Measurements from ENCODE around the gene BAX.
A peak's percentile ranks its signal among the peaks of the same experiment; 100 is the strongest.

BAX gene

DNA sequence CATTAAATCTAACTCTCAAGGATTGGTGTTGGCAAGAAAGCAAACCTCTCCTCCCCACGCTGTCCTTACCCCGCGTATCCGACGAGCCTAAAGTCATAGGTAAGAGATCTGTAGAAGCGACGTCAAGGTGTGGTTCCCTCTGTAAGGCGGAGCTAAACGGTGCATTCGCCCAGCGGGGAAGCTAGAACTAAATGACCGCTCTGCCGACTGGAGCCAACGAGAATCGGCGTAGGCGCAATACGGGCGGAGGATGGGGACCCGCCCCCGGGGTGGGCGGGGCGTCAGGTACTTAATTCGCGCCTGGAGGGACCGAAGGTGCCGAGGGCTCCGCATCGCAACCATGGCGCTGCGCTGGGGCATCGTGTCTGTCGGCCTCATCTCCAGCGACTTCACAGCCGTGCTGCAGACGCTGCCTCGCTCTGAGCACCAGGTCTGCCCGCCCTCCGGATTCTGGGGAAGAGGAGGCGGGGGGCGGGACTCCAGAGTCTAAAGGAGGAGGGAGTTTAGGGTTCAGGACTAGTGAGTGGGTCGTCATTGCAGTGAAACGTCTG, 21.2 kb upstream of the BAX start, which contains the start of gene DHDH:
Gene DHDH, plus strand, starts transcription at position 318 of the 551 bp plus-strand sequence. Its CDS starts 23 bp downstream, at position 341.
- DNase-seq (ENCODE audit: low spot score), result peak; percentile 68

DNA sequence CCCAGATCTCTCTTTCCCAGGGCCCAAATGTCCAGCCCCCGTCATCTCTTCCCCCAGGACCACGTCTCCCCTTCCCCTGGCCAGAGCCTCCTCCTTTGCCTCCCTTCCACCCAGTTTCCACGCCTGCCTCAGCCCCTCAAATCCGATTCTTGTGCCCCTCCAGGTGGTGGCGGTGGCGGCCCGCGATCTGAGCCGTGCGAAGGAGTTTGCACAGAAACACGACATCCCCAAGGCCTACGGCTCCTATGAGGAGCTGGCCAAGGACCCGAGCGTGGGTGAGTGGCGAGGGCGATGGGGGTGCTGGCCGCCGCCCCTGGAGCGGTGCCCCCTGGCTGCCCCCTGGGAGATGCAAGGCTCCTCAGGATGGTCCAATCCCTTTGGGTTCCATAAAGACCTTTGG, 19.8 kb upstream of the BAX start:
- no peak for DNase-seq (ENCODE audit: low spot score)

DNA sequence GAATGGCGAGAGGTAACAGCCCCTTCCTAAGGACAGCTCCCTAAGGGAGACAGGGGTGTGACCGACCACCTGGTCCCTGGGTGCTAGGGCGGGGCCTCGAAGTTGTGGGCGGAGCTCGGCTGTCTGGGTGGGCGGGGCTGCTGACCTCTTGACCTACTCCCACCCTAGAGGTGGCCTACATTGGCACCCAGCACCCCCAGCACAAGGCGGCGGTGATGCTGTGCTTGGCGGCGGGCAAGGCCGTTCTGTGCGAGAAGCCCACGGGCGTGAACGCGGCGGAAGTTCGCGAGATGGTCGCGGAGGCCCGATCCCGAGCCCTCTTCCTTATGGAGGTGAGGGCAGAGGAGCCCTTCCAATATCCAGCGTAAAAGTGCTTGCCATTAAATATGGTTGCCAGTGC, 18.8 kb upstream of the BAX start:
- DNase-seq (ENCODE audit: low spot score), result no peak

DNA sequence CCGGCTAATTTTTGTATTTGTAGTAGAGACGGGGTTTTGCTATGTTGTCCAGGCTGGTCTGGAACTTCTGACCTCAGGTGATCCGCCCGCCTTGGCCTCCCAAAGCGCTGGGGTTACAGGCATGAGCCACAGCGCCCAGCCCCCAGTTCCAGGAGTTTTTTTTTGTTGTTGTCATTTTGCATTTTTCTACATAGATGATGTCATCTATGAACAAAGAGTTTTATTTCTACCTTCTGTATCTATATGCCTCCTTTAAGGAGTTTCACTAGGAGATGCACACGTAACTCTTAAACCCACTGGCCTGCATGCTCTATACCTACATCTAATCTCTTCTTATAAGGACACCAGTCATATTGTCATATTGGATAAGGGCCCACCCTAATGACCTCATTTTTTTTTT, 16.4 kb upstream of the BAX start:
- DNase-seq (ENCODE audit: low spot score), result no peak

DNA sequence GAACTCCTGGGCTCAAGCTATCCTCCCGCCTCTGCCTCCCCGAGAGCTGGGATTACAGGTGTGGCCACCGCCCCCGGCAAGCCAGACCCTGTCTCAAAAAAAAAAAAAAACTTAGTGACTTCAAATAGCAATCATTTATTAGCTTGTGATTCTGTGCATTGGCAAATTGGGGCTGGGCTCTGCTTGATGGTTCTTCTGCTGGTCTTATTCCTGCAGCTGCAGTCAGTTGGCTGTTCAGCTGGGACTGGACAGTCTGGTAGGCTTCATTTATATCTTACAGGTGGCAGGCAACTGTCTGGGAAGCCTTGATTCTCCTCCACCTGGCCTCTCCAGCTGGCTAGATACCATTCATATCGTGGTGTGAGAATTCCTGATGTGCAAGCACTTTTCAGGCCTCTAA, 13.8 kb upstream of the BAX start:
- no peak for DNase-seq (ENCODE audit: low spot score)

DNA sequence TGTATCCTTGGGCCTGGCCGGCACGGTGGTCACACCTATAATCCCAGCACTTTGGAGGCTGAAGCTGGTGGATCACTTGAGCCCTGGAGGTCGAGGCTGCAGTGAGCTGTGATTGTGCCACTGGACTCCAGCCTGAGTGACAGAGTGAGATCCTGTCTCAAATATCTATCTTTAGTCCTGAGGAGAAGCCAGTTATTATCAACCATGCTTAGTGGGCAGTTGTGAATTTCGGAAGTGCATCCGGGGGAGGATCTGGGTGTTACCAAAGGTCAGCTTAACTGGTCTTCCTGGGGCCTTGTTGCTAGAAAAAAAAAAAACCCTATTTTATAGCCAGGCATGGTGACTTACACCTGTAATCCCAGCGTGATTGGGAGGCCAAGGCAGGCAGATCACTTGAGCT, 11.6 kb upstream of the BAX start:
- DNase-seq (ENCODE audit: low spot score), result no peak

DNA sequence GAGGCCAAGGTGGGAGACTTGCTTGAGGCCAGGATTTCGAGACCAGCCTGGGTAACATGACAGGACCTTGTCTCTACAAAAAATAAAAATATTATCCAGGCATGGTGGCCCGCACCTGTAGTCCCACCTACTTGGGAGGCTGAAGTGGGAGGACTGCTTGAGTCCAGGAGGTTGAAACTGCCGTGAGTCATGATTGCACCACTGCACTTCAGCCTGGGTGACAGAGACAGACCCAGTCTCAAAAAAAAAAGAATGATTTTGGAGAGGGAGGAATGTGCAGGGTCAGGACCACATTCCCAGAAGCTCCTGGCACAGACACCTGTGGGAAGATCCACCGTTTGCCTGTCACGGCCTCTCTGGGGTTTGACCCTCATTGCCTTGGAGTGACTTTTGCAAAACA, 9.3 kb upstream of the BAX start:
- no peak for DNase-seq (ENCODE audit: low spot score)

DNA sequence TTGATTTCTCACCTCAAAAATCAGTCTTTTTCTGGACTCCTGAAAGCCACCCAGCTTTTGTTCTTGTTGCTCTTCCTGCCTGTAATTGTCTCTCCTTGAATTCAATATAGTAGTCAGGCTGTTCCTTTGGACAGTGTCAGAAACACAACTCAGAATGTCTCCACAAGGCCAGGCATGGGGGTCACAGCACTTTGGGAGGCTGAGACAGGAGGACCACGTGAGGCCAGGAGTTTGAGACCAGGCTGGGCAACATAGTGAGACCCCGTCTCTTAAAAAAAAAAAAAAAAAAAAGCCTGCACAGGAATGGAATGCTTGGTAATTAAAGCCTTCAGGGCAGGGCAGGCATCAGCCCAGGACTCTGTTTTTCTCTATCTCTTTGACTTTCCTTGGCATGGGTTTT, 8.9 kb upstream of the BAX start:
- no peak for DNase-seq (ENCODE audit: low spot score)

DNA sequence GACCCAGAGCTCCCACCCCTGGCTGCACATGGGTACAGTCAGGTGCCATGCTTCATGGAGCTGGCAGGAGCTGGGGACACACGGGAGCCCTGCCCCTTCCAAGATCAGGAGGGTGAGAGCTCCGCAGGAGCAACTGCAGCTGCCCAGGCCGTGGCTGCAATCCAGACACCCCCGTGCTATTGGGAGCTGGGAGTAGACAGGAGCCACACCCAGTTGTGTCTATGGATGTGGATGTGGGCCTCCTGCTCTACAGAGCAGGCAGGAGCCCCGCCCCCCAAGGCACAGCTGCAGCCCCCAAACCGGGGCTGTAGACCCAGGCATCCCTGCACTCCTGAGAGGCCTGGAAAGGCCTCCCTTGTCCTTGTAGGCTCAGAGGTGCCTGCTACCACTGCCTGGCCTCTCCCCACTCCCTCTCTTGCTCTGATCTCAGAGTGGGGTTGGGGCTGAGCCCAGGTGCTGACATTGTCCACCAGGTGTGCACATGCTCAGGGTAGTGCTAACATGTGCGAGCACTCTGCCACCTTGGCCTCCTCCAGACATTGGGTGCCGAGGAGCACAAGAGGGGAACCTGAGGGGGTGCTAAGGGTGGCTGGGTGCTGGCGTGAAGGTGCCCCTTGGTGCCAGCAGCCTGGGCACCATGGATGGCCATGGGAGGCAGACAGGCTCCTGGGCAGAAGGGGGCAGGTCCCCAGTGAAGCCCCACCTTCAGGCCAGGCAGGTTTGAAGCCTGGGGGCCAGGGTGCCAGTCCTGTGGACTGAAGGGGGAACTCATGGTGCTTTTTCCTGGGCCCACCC, 8.0 kb upstream of the BAX start:
- no peak for DNase-seq (ENCODE audit: low spot score)

DNA sequence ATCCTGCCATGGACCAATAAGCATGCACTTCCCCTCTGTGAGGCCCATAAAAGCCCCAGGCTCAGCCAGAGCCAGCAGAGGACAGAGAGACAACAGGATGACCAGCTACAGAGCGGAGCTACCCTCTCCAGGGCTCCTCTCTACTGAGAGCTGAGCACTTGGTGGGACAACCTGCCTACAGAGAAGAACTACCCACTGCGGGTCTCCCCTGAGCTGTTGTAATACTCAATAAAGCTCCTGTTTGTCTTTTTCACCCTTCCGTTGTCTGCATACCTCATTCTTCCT, 7.5 kb upstream of the BAX start:
- DNase-seq (ENCODE audit: low spot score), result no peak

DNA sequence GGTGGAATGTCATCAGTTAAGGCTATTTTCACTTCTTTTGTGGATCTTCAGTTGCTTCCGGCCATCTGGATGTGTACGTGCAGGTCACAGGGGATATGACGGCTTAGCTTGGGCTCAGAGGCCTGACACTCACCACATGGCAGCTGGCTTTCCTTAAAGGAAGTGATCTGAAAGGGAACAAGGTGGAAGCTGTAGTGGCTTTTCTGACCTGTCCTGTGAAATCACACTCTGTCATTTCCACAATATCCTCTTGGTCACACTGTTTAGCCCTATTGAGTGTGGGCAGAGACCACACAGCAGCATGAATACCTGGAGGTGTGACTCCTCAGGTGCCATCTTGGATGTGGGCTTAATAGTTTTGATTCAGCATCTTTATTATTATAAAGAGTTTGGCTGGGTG, 4.5 kb upstream of the BAX start:
- no peak for DNase-seq (ENCODE audit: low spot score)

DNA sequence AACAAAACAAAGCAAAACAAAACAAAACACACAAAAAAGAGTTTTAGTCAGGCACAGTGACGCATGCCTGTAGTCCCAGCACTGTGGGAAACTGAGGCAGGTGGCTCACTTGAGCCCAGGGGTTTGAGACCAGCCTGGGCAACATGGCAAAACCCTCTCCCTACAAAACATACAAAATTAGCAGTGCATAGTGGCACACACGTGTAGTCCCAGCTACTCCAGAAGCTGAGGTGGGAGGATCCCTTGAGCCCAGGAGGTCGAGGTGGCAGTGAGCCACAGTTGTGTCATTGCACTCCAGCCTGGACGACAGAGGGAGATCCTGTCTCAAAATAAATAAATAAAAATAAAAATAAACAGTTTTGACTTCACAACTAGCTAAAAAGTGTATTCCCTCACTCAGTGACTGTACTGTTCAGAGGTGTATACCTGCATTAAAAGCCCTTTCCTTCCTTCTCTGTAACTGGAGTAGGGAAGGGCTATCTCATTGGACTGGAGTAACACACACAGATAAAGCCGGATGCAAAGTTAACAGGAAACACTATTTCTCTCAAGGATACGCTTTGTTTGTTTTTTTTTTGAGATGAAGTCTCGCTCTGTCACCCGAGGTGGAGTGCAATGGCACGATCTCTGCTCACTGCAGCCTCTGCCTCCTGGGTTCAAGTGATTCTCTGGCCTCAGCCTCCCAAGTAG, 3.7 kb upstream of the BAX start:
- no peak for DNase-seq (ENCODE audit: low spot score)

DNA sequence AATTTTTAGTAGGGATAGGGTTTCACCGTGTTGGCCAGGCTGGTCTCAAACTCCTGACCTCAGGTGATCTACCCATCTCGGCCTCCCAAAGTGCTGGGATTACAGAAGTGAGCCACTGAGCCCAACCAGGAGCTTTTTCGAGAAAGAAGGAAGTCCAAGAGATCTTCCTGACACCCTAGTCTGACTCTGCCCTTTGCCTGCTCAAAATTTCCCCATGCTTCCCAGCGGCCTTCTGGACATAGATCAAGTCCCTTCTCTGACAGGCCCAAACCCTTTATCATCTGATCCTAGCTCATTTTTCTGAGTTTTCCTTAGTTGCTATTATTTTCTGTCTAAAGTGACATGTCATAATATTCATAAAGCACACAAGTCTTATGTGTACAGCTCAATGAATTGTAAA, 1.5 kb upstream of the BAX start:
- no peak for DNase-seq (ENCODE audit: low spot score)

DNA sequence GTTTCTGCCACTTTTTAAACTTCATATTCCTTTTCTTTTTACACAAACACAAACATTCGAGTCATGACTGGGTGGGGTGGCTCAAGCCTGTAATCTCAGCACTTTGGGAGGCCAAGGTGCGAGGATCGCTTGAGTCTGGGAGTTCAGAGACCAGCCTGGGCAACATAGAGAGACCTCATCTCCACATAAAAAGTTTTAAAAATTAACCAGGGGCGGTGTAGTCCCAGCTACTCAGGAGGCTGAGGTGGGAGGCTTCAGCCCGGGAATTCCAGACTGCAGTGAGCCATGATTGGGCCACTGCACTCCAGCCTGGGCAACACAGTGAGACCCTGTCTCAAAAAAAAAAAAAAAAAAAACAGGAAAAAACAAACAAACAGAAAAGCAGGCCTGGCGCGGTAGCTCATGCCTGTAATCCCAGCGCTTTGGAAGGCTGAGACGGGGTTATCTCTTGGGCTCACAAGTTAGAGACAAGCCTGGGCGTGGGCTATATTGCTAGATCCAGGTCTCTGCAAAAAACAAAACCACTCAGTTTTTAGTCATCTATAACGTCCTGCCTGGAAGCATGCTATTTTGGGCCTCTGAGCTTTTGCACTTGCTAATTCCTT, 583 bp upstream of the BAX start:
- no peak for DNase-seq (ENCODE audit: low spot score)

DNA sequence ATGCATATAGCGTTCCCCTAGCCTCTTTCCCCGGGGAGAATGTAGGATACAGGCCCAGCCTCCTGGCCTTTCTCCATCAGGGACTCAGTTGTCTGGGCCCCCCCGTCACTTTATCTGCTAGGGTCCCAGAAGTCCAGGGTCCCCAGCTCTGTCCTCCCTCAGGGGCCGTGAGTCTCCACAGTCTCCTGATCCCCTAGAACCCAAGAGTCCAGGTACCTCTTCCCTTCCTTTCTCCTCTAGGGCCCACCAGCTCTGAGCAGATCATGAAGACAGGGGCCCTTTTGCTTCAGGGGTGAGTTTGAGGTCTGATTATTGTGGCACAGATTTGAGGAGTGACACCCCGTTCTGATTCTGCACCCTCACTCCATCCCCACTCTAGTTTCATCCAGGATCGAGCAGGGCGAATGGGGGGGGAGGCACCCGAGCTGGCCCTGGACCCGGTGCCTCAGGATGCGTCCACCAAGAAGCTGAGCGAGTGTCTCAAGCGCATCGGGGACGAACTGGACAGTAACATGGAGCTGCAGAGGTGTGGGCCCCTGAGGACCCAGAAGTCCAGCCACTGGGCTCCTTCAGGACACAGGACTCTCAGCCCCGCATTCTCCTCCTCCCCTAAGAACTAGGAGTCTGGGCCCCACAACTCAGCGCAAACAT, 758 bp downstream of the BAX start:
- no peak for DNase-seq (ENCODE audit: low spot score)

DNA sequence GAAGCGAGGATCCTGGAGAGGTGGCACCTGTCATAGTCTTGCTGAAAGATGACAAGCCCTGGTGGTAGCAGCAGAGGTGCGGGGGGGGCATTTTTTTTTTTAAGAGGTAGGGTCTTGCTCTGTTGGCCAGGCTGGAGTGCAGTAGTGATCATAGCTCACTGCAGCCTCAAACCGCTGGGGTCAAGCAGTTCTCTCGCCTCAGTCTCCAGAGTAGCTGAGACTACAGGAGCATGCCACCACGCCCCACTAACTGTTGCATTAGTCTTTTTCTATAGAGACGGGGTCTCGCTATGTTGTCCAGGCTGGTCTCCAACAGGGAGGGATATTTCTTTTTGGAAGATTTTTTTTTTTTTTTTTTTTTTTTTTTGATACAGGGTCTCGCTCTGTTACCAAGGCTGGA, 3.3 kb downstream of the BAX start:
- DNase-seq (ENCODE audit: low spot score), result no peak

DNA sequence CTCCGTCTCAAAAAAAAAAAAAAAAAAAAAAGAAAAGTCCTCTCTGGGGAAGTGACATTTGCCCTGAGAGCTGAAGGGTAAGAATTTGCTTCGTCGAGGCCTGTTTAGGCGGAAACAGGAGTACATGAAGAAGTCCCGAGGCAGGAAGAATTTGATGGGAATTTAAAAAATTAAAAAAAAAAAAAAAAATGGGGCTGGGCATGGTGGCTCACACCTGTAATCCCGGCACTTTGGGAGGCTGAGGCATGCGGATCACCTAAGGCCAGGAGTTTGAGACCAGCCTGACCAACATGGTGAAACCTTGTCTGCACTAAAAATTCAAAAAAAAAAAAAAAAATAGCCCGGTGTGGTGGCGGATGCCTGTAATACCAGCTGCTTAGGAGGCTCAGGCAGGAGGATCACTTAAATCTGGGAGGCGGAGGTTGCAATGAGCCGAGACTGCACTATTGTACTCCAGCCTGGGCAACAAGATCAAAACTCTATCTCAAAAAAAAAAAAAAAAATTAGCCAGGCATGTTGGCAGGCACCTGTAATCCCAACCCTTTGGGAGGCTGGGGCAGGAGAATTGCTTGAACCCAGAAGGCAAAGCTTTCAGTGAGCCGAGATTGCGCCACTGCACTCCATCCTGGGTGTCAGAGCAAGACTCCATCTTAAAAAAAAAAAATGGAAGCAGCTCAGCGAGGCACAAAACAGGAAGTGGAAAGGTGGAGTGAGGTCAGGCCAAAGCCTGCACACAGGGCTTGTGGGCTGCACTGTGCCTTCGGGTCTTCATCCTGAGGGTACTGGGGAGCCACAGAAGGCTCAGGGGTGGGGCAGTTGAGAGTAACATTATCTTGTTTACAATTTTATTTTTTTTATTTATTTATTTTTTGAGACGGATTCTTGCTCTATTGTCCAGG, 4.9 kb downstream of the BAX start:
- DNase-seq (ENCODE audit: low spot score), result no peak

DNA sequence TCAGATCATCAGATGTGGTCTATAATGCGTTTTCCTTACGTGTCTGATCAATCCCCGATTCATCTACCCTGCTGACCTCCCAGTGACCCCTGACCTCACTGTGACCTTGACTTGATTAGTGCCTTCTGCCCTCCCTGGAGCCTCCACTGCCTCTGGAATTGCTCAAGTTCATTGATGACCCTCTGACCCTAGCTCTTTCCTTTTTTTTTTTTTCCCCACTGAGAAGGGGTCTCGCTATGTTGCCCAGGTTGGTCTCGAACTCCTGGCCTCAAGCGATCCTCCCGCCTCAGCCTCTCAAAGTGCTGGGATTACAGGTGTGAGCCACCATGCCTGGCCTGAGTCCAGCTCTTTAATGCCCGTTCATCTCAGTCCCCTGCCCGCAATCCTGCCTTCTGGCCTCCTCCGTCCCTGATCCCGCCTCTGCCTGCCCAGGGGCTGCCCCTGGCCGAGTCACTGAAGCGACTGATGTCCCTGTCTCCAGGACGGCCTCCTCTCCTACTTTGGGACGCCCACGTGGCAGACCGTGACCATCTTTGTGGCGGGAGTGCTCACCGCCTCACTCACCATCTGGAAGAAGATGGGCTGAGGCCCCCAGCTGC, 6.5 kb downstream of the BAX start:
- no peak for DNase-seq (ENCODE audit: low spot score)

DNA sequence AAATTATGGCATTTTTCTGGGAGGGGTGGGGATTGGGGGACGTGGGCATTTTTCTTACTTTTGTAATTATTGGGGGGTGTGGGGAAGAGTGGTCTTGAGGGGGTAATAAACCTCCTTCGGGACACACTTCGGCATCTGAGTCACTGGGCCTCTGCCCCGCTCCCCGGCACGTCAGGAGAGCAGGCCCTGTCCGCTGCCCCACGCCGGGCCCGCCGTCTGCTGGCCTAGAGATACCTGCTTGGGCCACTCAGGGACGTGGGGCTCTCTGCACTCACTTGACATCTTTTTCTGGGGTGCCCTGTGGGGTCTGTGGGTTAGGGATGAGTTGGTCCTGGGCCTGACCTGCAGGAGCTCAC, 7.0 kb downstream of the BAX start:
- no peak for DNase-seq (ENCODE audit: low spot score)

DNA sequence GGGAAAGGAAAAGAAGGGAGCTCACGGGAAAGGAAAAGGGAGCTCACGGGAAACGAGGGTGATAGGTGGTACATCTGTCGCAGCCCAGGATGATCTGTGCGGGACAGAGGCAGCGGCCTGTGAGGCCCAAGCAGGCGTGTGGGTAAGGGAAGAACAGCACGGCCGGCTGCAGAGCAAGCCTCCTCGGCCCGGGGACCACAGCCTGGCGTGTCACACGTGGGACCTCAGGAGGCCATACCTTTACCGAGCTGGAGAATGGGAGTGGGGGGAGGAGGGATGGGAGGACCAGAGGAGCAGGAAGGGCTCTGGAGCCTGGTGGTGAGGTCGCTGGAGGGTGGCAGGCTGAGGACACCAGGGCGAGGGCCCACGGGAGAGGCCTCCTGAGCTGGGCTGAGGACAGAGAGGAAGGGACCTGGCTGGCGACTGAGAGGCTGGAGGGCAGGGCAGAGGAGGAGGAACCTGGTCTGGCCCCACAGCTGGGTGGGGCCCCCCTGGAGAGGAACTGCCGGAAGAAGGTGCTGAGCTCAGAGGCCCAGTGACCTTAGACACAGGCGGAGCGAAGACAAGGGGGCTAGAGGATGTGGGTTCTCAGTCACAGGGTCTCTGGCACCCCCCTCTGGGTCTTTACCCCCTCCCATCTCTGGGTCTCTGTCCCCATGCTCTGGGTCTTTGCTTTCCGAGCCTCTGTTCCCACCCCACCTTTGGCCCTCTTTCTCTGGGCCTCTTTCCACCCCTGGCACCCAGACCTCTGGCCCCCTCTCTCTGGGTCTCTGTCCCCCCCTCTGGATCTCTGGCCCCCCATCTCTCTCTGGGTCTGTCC, 7.6 kb downstream of the BAX start:
- no peak for DNase-seq (ENCODE audit: low spot score)

DNA sequence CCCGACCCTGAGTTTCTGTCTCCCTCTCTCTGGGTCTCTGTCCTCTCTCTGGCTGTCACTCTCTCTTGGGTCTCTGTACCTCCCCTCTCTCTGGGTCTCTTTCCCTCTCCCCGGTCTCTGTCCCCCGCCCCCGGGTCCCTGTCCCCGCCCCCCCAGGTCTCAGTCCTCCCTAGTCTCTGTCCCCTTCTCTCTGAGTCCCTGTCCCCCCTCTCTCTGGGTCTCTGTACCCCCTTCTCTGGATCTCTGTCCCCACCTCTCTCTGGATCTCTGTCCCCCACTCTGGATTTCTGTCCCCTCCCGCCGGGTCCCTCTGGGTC, 8.1 kb downstream of the BAX start:
- no peak for DNase-seq (ENCODE audit: low spot score)
